Cortex of kidney (tissue), 1 donor: Measurements from ENCODE around the gene KCNJ15.

ENCODE experiments used
- DNase-seq: peaks from one replicate; lab custom pipeline; 2025; lab: John Stamatoyannopoulos, UW

The KCNJ15 gene

DNA sequence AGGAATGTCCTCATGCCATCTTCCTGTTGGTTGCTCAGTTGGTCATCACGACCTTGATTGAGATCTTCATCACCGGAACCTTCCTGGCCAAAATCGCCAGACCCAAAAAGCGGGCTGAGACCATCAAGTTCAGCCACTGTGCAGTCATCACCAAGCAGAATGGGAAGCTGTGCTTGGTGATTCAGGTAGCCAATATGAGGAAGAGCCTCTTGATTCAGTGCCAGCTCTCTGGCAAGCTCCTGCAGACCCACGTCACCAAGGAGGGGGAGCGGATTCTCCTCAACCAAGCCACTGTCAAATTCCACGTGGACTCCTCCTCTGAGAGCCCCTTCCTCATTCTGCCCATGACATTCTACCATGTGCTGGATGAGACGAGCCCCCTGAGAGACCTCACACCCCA lies 42.9 kb downstream of the KCNJ15 start:
- DNase-seq, result no peak

DNA sequence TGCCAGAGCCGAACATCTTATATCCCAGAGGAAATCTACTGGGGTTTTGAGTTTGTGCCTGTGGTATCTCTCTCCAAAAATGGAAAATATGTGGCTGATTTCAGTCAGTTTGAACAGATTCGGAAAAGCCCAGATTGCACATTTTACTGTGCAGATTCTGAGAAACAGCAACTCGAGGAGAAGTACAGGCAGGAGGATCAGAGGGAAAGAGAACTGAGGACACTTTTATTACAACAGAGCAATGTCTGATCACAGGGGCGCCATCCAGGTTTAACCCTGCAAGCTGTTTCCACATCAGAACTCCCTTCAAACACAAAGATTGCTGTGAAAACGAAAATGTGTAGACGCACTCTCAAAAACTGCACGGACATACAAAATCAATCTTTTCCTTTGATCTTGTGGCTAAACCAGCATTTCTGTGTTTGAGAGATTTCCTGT lies 43.4 kb downstream of the KCNJ15 start:
- no peak for DNase-seq

DNA sequence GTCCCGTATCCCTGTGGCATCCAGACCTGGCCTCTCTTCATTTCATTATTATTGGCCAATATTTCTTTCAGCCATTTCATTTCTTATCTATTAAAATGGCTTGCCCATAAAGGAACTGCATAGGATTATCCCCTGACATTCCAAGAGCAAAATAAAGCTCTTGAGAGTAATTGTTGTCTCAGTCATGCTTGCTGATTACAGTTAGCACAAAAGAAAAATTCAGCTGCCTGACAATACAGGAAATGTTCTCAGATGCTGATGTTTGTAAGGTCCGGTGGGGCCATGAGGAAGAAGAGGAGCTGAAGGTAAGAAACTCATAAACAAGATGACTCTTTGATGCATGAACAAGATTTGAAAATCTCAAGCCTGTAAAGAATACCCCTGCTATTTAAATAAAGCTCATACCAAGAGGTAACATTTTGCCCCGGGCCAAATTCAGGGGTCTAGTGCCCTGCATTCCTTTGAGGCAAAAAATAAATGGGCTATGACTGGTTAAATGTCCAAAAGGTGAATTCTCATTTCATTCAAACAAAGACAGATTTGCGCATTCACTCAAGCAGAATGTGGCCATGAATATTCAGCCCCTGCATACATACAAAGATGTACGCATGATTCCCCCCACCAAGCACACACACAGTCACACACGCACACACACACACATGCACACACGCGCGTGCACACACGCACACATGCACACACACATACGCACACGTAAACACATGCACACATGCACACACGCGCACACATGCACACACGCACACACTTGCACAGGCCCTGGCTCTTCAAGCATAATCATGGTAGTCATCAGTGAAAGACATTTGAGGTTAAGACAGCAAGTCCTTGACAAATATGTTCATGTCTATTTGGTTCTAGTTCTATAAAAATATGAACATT lies 44.8 kb downstream of the KCNJ15 start:
- DNase-seq, result no peak

GRCh38 chr21:38303300-38303699 lies 46.5 kb downstream of the KCNJ15 start:
- no peak for DNase-seq

GRCh38 chr21:38306433-38307141 lies 49.8 kb downstream of the KCNJ15 start:
- DNase-seq, result no peak

- DNase-seq, result no peak
These were observed 51.2 kb downstream of the KCNJ15 start for GRCh38 chr21:38307771-38308531.

DNA sequence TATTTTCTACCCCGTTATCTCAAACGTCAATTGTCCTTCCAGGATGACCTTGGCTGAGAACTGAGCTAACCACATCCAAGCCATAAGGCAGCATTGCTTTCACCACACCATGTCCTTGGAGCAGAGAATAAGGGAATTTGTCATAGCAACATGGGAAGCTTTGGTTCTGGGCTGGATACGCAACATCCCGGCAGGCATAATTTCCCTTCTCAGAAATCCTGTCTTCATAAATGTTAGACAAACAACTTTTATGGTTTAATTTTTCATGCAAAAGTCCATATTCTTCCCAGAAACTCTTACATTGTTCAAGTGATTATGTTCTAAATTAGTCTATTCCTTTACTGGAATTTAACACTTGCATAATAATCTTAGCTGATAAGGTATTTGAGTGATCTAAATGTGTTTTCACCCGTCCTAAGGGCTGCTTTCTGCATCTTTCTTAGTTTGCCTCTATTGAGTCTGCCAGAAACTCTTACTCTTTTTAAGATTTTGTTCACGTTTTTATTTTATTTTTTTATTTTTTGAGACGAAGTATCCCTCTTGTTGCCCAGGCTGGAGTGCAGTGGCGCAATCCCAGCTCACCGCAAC lies 51.8 kb downstream of the KCNJ15 start:
- DNase-seq, result no peak

- DNase-seq, result no peak
These were observed 54.1 kb downstream of the KCNJ15 start for GRCh38 chr21:38310646-38311485.

- no peak for DNase-seq
These were observed 55.0 kb downstream of the KCNJ15 start for GRCh38 chr21:38311765-38312164.

DNA sequence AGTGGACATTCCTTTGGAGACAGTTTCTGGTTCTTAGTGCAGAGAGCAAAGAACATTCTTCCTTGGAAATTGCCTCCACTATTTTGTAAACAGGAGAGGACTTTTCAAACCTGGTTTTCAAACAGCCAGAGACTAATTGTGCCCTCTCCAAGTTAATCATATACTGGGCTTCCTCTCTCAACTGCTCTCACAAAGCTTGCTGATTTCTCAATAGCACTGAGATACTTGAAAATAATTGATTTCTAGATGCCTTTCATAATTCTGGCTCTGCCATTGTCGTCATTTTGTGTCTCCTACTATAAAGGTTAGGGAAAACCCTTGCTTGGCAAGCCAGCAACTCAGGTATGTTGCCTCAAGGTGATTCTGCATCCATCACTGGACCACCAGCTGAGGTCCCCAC lies 56.0 kb downstream of the KCNJ15 start:
- no peak for DNase-seq

GRCh38 chr21:38314558-38314957 lies 57.8 kb downstream of the KCNJ15 start:
- no peak for DNase-seq

DNA sequence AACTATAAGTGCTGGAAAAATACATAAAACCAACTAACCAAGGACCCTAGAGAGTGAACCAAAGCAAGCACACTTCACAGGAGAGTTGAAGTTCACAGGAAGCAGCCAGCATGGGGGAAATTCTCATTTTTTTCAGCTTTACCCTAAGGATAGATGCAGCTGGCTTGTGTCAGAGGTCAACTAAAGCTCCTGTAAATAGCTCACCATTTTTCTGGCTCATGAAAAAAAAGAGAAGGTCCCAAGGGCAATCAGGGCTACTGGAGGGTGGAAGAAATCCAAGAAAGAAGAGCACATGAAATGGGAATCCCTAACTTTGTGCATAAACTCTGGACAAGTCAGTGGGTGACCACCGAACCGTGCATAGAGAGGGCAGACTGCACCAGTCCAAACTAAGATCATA lies 58.3 kb downstream of the KCNJ15 start:
- DNase-seq, result no peak

DNA sequence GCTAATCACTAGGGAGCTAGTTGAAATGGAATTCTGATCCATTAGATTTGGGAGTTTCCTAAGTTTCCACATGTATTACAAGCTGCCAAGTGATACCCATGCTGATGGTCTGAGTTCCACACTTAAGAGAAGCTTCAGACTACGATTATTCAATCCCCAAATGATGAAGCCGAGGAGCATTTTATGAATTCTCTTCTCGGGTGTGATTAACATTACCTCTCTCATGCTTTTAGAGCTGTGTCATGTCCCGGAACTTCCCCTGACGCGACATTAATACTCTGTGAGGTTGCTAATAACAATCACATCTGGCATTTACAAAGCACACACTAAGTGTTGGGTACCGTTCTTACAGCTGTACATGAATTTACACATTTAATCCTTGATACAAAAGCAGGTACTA lies 63.0 kb downstream of the KCNJ15 start:
- DNase-seq, result no peak

DNA sequence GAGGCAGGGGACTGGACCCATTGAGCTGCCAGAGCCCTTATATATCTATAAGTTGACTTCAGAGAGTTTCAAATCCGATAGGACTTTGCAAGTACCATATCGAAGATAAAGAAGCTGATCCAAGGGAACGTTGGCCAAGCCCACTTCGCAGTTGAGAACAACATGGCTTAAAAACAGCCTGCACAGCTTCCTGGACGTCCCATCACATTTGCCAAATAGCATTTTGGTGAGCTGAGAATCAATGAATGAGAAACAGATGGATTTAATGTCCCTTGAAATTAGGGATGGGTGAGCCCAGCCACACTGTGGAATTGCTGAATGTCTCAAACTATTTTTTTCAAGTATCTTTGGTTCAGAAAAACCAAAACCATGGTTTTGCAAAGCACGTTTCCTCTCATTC lies 64.8 kb downstream of the KCNJ15 start:
- no peak for DNase-seq

DNA sequence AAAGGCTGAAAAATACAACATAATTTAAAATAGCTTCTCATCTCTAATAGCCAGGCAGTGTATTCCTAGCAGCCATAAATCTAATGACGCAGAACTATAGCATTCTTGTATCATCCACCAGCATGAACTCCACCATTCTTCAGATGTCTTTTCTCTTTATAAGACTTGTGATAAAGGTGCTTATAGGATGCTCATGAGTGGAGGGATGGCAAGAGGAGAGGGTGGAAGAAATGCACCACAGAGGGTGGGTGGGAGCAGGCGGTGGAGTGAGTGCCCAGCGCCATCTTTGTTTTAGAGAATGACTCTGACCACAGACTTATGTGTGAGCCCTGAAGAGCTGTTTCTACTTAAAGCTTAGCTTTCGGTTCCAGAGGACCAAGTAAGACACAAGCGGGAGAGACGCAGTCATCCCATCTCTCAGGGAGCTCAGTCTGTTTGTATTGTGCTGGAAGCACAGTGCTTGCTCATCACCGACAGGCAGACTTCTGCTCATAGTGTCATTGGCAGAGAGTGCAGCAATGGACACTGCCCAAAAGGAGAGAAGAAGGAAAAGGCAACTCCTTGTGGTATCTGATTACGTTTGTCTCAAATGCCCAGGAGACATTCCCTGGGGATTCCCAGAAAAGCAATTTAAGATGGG lies 65.6 kb downstream of the KCNJ15 start:
- DNase-seq, result no peak

DNA sequence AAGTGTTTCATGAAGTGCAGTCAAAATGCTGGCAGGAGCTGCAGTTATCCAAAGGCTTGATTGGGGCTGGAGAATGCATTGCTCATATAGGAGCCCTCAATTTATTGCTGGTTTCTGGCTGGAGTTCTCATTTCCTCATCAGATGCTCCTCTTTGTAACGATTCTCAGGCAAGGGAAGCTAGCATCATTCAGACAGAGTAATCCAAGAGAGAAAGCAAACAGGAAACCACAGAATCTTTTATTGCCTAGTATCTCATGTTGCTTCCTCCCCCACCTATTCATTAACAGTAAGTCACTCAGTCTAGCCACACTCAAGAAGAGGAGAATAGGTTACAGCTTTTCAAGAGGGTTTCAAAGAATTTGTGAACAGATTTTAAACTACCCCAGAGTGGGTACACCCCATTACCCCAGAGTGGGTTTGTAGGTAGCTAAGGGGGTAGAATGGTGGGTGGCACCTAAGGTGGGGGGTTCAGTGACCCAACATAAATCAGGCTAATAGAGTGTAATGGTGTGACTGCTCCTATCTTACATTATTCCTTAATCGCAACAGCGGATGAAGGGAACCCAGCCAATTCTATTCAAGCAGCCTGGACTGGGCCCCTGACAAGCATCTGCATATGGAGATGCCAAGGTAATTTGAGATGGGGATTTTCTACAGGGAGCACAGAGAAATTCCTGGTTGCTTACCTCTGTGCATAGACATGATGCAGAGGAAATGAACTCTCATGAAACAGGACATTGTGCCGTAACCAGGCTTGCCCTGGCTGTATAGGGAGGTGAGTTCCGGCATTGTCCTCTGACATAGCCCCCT lies 67.1 kb downstream of the KCNJ15 start:
- DNase-seq, result no peak

- no peak for DNase-seq
These were observed 68.4 kb downstream of the KCNJ15 start for GRCh38 chr21:38325216-38325615.

GRCh38 chr21:38325731-38326420 lies 69.1 kb downstream of the KCNJ15 start:
- DNase-seq, result no peak

GRCh38 chr21:38326429-38326828 lies 69.6 kb downstream of the KCNJ15 start:
- DNase-seq, result no peak
